ENCODE data around the gene ACCS.

The ACCS gene

DNA sequence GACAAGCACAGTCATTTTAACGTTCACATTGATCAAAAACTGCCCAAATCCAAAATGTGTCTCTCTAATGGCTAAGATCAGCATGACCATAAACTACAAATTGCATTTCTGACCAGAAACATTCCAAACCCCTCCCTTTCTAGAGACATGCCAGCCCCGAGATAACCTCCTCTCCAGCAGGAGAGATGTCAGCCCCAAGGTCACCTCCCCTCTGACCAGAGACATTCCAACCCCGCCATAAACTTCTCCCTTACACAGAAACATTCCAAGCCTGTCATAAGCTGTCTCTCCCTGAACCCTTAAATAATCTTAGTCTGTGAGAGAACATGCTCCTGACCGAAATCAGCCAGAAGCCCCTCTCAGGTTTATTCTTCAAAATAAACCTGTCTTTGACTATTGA is 22.8 kb downstream of the ACCS start:
- no peak for DNase-seq

DNA sequence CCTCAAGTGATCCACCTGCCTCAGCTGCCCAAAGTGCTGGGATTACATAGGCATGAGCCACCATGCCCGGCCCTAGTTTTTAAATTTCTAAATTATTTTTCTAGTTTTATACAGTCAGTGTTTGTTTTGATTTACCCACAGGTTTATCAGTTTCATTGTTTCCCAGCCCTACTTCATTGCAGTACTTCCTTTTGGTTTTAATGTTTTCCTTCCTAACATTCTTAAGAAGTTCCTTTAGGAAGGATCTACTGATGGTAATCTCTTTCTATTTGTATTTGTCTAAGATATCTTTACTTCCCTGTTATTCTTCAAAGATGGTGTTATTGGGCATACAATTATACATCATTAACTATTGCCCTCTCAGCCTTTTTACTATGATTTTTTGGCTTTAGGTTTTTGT is 24.5 kb downstream of the ACCS start:
- DNase-seq: no peak

DNA sequence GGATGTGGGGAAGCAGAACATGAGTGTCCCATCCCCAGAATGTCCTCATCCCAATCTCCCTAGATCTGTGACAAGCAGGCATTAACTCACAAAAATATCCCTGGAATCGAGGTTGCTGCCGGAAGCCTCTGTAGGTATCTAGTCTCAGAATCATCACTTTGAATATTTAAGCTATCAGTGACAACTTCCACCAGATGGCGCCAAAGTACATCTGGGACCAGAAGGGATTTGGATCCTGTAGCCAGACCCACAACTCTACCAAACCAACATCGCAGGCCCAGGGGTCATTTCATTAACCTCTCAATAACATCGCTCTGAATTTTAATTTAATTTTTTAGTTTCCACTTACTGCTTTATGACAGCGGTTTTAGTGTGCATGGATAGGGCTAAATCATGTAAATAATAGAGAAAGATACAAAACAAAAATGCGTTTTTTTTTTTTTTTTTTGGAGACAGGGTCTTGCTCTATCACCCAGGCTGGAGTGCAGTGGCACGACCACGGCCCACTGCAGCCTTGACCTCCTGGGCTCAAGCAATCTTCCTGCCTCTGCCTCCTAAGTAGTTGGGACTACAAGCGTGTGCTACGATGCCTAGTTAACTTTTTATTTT is 28.3 kb downstream of the ACCS start:
- DNase-seq: peak in 50 of 56 donors; percentile 10 to 92 (median 54)

DNA sequence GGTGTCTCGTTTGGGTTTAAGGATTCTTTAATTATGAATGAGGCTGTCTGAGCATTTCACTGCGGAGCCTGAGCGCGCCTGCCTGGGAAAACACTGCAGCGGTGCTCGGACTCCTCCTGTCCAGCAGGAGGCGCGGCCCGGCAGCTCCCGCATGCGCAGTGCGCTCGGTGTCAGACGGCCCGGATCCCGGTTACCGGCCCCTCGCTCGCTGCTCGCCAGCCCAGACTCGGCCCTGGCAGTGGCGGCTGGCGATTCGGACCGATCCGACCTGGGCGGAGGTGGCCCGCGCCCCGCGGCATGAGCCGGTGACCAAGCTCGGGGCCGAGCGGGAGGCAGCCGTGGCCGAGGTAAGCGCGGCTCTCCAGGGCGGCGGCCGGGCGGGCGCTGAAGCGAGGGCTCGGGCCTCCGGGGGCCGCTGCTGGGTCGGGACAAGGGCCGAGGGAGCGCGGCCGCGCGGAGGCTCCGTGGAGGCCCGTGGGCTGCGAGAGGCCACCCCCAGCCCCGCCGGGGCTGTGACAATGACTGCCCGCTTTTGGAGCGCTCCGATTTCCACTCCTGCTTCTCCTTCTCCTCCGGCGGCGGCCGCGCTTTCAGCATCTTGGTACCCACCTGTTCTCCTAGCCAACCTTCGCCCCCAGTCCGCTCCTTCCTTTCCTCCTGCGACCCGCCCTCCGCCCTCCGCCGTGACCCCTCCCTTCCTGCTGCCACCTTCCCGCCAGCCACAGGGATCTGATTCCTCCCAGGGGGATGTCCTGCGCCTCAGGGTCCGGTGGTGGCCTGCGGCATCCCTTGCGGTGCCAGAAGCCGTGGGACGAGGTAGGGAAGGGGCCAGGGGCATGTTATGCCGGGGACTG is 29.7 kb downstream of the ACCS start, which contains the start of gene EXT2:
Gene EXT2 (plus strand): TSS at position 173 of the 854 bp plus-strand sequence. CDS start 12,035 bp downstream, outside the sequence.
- peak in 55 of 56 donors; percentile 10 to 91 (median 77) for DNase-seq

DNA sequence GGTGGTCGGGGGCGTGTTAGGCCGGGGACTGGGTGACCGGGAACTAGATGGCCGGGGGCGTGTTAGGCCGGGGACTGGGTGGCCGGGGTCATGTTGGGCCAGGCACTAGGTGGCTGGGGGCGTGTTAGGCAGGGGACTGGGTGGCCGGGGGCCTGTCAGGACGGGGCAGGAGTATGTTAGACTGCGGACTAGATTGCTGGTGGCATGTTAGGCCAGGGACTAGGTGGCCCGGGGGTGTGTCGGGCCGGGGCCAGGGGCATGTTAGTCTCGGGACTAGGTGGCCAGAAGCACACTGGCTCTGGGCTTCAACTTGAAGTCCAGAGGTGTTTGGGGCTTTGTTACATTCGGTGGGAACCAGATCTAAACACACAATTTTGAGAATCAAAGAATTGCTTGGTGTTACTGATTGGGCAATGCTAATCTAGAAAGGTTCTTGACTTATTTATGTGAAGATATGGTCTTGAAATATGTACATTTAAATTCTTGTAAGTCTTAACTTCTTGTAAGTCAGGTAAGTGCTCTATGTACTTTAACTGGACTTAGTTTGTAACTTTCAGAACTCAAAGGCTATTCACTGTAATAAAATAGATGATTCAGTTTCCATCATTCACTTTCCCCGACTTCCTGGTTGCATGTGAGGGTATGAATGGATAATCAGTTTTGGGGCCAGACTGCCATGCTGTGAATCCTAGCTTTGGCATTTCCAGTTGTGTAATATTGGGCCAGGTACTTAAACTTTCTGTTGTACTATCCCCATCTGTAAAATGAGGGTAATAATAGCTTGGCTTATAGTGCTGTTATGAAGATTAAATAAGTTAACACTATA is 30.5 kb downstream of the ACCS start:
- peak in 1 of 56 donors; percentile 28 for DNase-seq

DNA sequence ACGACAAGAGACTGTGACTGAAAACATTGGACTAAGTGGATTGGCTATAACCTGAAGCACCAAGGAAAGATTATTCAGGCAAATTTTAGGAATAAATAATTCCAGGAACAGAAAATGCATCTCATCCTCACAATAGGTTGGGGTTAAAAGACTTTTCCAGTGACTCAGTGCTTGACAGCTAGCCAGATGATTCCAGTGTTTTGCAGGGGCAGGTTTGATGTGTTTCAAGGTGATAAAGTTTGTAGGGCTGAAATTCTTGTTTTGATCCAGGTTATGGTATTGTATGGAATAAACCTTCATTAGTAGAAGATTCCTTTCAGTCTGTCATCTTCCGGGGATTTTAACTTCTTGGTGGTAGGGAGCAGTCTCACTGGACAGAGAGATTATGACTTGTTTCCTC is 31.8 kb downstream of the ACCS start:
- no peak for DNase-seq

DNA sequence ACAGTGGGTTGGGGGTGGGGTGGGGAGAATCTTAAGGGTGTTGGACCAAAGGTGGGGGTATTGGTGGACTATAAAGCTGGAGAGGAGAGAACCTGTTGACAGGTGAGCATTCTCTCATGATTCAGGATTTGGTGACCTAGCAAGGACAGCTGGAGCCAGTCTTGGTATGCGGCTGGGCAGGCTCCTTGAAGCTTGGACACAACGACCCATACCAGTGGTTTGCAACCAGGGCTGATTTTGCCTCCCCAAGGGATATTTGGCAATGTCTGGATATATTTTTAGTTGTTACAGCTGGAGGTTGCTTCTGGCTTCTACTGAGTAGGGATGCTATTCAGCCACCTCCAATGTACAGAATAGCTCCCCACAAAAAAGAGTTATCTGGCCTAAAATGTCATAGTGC is 35.0 kb downstream of the ACCS start:
- no peak for DNase-seq

DNA sequence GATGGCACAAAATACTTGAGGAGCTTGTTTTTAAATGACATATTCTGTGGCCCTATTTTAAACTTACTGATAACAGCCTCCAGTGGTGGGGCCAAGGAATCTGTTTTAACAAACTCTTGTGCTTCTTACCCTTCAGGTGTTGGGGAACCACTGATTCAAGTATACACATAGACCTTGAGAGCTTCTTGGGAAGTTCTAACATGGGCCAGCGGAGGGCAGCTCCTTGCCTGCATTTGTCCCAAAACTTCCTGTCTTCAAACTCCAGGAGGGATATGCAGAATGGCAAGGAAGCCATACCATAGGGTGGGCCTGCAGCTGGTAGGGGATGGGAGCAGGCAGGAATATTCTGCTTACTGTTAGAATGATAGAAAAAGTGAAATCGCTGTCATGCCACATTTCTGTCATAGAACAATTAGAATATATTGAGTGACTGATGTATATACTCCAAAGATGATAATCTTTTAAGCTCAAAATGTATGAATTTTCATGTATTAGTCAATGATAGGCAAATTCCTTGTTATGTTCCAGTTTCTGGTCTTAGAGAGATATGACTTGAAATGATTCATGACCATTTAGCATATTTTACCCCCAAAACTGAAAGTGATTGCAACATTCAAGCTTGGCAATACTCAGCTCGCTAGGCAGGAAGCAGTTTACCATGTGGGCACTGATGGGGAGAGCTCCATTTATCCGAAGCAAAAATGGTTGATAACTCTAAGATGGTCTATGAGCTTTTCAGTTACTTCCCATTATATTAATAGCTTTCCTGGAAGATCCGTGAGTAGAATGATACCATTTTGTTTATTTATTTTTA is 38.6 kb downstream of the ACCS start:
- no peak for DNase-seq

DNA sequence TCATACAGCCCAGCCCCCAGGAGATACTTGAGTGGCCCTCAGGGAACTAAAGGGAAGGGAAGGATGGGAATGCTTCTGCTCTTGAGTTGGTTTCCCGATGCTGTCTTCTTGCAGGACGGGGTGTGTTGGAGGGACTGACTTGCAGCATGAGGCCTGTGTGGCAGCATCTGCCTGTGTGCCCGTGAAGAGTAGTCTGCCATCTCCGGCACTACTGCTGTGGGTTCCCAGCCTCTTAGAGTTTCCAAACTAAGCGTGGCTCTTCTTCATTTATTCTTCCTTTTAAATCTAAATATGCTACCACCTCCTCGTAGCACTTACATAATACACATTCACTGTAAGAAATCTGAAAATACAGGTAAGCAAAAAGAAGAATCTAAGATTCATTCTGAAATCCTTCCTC is 42.2 kb downstream of the ACCS start:
- DNase-seq: no peak

DNA sequence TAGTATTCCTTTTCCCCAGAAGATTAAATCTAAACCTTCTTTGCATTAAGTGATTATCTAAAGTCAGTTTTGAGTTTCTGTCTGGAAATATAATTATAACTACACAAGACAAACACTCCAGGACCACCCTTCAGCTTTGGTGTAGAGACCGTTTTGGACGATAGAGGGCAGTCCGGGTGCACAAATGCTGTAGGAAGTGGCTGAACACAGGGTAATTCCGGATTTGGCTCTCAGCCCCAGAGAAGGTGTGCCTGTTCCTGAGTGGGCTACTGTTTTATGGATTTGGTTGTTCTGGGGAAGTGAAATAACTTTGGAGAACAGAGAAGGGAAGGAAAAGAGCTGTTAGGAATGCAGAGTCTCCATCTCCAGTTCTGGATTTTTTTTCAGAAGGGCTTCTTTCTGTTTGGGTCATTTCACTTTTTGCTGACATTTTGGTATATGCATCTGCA is 44.2 kb downstream of the ACCS start:
- DNase-seq: peak in 24 of 56 donors; percentile 1 to 62 (median 16)

DNA sequence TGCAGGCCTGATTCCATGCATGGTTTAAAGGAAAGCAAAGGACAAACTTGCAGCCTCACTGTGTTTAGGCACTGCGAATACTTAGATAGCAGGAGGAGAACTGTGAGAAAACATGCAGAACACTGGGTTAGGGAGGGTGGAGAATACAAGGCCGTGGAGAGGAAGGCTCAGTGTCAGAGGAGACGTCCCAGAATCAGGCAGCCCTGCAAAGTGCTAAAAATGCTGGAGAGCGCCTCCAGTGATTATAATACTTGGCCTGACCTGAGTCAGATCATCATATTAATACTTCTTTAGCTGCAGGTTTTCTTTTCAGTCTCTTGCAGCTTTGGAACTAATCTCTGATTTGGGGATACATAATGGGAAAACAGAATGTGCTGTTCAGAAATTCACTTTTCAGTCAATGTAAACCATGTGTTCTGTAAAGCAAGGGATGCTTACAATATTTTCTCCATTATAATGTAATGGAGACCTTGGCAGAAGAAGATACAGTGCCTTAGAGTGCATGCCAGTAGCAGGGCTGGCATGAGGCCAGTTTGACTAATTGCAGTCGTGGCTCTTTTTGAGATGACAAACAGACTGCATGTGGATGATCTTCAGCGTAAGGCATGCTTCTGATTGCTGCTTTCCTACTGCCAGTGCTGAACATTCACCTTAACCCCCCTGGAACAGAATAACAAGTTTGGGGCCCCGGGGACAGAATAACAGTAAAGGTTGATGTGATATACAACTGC is 46.2 kb downstream of the ACCS start:
- peak in 8 of 56 donors; percentile 3 to 58 (median 14) for DNase-seq

DNA sequence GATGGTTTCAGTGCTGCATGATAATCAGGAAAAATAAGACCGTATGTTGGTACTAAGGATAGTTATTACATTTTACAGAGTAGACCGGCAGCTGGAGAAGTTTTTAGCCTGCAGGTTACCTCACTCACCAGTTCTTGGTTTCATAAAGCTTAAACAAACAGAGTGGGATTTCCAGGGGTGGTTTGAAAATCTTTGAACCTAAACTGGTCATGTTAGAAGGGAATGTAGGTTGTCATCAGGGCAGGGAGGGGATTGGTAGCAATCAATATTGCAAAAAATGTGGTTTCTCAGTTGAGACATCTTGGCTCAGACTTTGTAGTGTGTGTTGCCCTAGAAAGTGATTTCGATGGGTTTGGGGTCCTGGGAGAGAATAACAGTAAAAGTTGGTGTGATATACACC is 46.9 kb downstream of the ACCS start:
- no peak for DNase-seq

DNA sequence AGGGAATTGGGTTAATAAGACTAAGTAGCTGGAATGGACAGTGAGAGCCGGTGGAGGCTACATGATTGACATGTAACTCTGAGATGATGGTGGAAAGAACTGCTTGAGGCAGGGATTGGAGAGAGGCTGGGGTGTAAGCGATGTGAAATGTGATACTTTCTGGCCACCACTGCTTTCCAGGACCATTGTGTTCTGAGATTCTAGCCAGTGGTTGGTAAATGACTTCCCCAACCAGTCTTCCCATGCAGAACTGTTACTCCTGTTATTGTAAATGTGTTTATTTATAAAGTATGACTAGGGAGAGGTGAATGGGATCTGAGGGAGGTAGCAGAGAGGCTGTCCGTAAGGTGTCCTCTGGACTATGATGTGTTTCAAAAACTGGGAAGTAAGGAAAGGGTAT is 47.5 kb downstream of the ACCS start:
- no peak for DNase-seq

DNA sequence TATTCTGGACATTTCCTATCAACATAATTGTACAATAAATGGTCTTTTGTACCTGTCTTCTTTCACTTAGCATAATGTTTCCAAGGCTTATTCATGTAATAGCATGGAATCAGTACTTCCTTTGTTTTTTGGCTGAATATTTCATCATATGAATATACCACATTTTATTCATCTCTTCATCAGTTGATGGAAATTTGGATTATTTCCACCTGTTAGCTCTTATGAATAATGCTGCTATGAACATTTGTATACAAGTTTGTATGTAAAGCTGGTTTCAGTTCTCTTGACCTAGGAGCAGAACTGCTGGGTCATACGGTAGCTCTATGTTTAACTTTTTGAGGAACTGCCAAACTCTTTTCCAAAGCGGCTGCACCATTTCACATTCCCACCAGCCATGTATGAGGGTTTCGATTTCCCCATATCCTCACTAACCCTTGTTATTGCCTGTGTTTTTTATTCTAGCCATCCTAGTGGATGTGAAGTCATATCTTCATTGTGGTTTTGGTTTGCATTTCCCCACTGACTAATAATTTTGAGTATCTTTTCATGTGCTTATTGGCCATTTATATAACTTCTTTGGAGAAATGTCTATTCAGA is 50.3 kb downstream of the ACCS start:
- no peak for DNase-seq

DNA sequence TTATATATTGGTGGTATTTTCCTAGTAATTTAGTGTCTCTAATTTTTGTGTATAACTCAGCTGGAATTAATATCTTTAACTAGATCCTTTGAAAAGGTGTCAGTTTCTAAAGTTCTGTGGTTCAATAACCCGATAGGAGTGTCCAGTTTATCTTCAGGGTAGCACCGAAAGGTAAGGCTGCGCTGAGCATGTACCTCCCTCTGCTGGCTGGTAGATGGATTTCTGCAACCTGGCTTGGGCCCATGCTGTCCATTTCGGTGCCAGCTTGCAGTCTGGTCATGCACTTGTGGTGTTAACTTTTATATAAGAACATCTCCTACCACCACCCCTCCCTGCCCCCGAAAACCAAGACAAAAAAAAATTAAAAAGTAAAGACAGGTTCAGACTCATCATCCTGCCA is 54.1 kb downstream of the ACCS start:
- no peak for DNase-seq

DNA sequence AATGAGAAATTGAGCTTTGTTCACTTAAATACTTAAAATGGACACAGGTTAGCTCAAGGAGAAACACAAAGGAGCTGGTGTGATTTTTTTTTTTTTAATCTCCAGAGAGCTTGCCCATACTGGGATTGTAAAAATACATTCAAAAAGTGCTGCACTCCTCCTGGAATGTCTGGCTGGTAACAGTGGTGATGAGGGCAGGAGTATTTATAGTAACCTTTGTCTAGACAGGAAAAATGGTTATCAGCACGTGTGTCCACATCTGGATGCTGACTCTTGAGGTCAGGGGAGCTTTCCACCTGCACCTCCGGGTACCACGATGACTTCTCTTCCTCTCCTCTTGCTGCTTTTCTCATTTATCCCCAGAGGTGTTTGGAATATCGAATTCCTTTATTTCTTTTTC is 59.5 kb downstream of the ACCS start:
- no peak for DNase-seq

DNA sequence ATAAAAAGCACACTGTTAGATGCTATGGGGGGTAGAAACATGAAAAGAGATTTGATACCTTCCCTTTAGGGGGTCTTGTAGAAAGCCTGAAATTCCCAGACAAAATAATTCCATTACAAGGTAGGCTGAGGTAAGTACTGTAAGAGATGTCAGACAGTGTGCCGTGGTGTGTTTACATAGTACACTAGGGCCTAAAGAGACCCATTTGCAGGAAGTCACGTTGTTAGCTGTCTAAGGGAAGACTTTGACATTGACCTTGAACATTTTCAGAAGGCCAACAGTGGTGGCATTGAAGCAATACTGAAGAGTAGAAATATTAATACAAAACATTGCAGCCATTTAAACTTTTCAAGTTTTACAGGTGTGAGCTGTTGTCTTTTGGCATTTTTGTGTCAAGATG is 60.2 kb downstream of the ACCS start:
- DNase-seq: no peak

DNA sequence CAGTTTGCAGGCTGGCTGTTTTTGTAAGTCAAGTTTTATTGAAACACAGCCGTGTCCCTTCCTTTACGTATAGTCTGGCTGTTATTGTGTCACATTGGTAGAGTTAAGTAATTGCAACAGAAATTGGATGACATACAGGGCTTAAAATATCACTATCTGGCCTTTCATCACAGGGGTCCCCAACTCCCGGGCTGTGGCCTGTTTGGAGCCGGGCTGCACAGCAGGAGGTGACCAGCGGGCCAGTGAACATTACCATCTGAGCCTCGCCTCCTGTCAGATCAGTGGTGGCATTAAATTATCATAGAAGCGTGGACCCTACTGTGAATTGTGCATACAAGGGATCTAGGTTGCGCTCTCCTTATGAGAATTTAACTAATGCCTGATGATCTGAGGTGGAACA is 61.1 kb downstream of the ACCS start:
- DNase-seq: no peak

DNA sequence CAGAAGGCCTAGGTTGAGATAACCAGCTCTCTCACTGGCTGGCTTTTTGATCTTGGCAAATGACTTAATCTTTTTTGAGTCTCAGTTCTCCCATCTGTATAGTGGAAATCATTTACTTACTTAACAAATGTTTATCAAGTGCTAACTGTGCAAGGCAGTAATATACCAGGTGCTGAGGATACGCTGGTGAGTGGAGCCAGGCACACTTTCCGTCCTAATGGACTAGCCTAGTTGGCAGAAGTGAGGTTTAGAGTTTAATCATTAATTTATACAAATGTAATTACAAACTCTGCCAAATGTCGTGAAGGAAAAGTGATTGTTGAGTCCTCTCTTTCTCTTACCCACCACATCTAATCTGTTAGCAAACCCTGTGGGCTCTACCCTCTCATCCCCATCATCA is 62.7 kb downstream of the ACCS start:
- no peak for DNase-seq

DNA sequence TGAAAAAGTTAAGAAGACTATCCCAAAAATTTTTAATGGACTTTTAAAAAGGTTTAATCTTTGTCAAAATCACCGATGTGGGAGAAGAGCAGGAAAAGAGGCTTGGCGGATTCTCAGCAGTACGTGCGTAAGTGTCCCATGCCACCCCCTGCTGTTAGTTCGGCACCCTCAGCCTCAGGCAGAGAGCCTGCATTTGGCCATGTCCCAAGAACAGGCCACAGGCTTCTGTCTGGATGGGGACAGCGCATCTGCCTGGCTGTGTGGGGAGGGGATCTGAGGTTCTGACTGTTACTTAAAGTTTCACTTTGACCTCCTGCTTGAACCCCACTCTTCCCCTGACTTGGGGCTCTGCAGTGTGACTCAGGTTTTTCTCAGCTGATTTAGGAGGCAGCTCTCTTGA is 64.7 kb downstream of the ACCS start:
- DNase-seq: peak in 3 of 56 donors; percentile 0 to 3 (median 2)

Measured in amygdala (tissue), 56 donors.